Natural killer cell treated with Interleukin-12 subunit alpha and Interleukin-12 subunit beta and Interleukin-15 and Interleukin-18, amount 100 ng/mL, for 72 hours (primary cell): ENCODE data around the gene TNIK. TPM values are rescaled to one million over a fixed set of nuclear protein-coding genes. Genes with fewer than 3 reads are reported as not detected.

Experiments
- ATAC-seq, 2 donors: fragments of 150-1000 bp; cut with Tn5 transposase in 1 of 2; sonication (Bioruptor Pico), chemical (Tn5 transposase) in 1 of 2; 2 replicates each; pipeline ENCODE4 v1.10.0; 2021
- DNase-seq: peaks from one replicate; pipeline ENCODE4 v3.0.0; 2022; ENCODE audit warnings: low spot score
- H3K27ac Mint-ChIP-seq, 2 donors: 1 replicate in 1 of 2; 2 replicates in 1 of 2; pipeline ENCODE4 v1.8.0; 2022; ENCODE audit warnings: mixed read lengths in 2 of 2, mild to moderate bottlenecking in 1 of 2, moderate library complexity in 1 of 2
- H3K27me3 Mint-ChIP-seq, 2 donors: 1 replicate in 1 of 2; 2 replicates in 1 of 2; pipeline ENCODE4 v1.8.0; 2022; ENCODE audit warnings: mixed read lengths in 2 of 2
- H3K36me3 Mint-ChIP-seq: one replicate; pipeline ENCODE4 v1.8.0; 2022; ENCODE audit warnings: mixed read lengths
- H3K4me1 Mint-ChIP-seq, 2 donors: 1 replicate in 1 of 2; 2 replicates in 1 of 2; pipeline ENCODE4 v1.8.0; 2022; ENCODE audit warnings: low read depth in 2 of 2, mixed read lengths in 2 of 2, mild to moderate bottlenecking in 1 of 2
- H3K4me3 Mint-ChIP-seq: one replicate; pipeline ENCODE4 v1.8.0; 2022; ENCODE audit warnings: mixed read lengths
- H3K9me3 Mint-ChIP-seq: 2 replicates; pipeline ENCODE4 v1.8.0; 2022; ENCODE audit warnings: mixed read lengths
- total RNA-seq, 2 donors: library from RNA; stranded (reverse); gene quantifications; one replicate each; pipeline ENCODE4 v1.2.3, GENCODE V29; 2022

Gene TNIK
- total RNA-seq, 2 donors from 2014 or later, result 44.3 to 48.5 TPM

GRCh38 chr3:171058873-171059603, 401.2 kb downstream of the TNIK start:
- Mint-ChIP-seq H3K4me3 (no peak overlapping the region), H3K27me3 (no peaks in the 10 kb centered on the region), H3K4me1 (no peaks in the 10 kb centered on the region), H3K9me3 (no peaks in the 10 kb centered on the region), H3K36me3 (peaks cover 9% of the 10 kb centered on the region), H3K27ac (no peak overlapping the region)
- ATAC-seq (no peak), DNase-seq (no peak)

DNA sequence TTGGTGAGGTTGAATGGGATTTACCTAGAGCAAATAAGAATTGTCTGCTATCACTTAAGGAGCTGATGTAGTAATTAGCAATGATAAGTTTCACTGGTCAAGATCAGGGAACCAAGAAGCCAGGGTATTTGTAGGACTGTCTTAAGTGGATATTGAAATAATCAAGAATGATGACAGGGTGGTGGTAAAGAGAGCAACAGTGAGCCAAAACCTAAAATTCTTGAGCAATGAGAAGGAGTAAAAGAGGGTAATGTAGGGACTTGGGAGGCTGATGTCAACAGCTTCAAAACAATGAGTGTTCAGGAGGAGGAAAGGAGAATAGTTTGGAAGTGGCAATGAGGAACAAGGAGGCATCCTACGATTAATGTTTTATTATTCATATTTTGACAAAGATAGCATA, 402.1 kb downstream of the TNIK start:
- no peaks in the 10 kb centered on the region for H3K27me3 Mint-ChIP-seq
- no peak for ATAC-seq
- no peak overlapping the region for H3K27ac Mint-ChIP-seq
- no peak for DNase-seq
- no peaks in the 10 kb centered on the region for H3K4me1 Mint-ChIP-seq
- H3K36me3 Mint-ChIP-seq, result peaks cover 6% of the 10 kb centered on the region
- H3K4me3 Mint-ChIP-seq, result no peak overlapping the region
- H3K9me3 Mint-ChIP-seq, result no peaks in the 10 kb centered on the region

- H3K4me1 Mint-ChIP-seq, result no peaks in the 10 kb centered on the region
- H3K27me3 Mint-ChIP-seq, result no peaks in the 10 kb centered on the region
- peaks cover 4% of the 10 kb centered on the region for H3K36me3 Mint-ChIP-seq
- H3K27ac Mint-ChIP-seq, result no peak overlapping the region
- ATAC-seq, result no peak
- no peaks in the 10 kb centered on the region for H3K9me3 Mint-ChIP-seq
- H3K4me3 Mint-ChIP-seq, result no peak overlapping the region
- DNase-seq, result no peak
These were observed 403.1 kb downstream of the TNIK start for GRCh38 chr3:171057072-171057471.

DNA sequence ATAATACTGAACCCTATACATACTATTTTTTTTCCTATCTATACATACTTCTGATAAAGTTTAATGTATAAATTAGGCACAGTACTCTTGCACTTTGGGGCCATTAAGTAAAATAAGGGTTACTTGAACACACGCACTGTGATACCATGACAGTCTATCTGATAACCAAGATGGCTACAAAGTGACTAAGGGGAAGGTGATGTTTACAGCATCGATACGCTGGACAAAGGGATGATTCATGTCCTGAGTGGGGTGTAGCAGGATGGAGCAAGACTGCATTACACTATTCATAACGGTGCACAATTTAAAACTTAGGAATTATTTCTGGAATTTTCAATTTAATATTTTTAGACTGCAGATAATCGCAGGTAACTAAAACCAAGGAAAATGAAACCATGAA, 403.7 kb downstream of the TNIK start:
- peaks cover 0 to 3% of the 10 kb centered on the region in 2 donors for H3K27me3 Mint-ChIP-seq
- DNase-seq (no peak), ATAC-seq (no peak)
- no peaks in the 10 kb centered on the region for H3K9me3 Mint-ChIP-seq
- no peaks in the 10 kb centered on the region for H3K36me3 Mint-ChIP-seq
- H3K4me1 Mint-ChIP-seq, result no peaks in the 10 kb centered on the region
- no peak overlapping the region for H3K4me3 Mint-ChIP-seq
- no peak overlapping the region for H3K27ac Mint-ChIP-seq

DNA sequence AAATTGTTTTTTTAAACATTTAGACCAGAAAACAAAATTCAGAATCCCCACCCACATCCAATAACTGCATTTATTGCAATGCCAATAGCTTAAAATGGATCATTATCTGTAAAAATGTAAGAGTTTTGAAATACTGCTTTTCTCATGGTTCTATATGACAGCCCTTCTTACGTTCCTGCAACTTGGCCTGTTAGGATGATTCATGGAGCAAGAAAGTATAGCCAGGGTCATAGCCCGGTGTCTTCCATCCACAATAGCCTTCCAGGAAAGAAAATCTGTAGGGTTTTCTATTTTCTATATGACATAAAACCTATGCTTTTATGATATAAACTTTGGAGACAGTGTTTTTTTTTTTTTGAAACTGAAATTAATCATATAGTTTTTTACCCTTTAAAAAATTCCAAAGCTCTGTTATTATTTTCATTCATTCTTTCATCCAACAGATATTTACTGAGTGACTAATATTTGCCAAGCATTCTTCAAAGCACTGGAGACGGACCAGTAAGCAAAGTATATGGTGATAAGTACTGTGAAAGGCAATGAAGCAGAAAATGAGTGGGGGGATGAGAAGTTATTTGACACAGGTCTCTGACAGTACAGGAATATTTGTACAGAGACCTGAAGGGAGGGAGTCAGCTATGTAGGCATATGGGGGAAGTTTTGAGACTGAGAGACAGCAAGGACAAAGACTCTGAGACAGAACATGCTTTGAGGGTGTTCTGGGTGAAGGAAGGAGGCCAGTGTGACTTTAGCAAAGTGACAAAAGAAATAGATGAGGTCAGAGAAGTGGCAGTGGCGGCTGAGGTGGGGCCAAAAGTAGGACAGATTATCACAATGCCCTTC, 404.6 kb downstream of the TNIK start:
- peaks cover 0 to 1% of the 10 kb centered on the region in 2 donors for H3K4me1 Mint-ChIP-seq
- DNase-seq (no peak), ATAC-seq (no peak)
- H3K36me3 Mint-ChIP-seq, result no peaks in the 10 kb centered on the region
- peaks cover 0 to 4% of the 10 kb centered on the region in 2 donors for H3K27me3 Mint-ChIP-seq
- H3K4me3 Mint-ChIP-seq, result no peak overlapping the region
- no peaks in the 10 kb centered on the region for H3K9me3 Mint-ChIP-seq
- no peak overlapping the region for H3K27ac Mint-ChIP-seq

DNA sequence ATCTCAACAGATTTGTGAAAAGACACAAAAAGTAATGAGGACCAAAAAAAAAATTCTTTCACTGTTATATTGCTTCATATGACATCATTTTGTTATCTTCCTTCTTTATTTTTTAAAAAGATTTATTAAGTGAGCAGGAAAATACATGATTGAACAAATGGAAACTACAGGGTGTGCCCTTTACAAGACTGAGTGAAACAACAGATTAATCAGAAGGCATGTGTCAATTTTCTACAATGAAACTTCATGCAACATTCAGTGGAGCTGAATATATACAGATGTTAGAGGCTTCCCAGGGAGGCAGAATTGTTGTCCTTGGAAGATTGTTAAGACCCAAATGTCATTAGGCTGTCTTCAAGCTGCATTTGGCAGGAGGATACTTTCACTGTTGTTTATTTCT, 405.3 kb downstream of the TNIK start:
- ATAC-seq, result no peak
- Mint-ChIP-seq H3K27me3 (peaks cover 0 to 6% of the 10 kb centered on the region in 2 donors), H3K36me3 (no peaks in the 10 kb centered on the region), H3K4me1 (peaks cover 0 to 4% of the 10 kb centered on the region in 2 donors), H3K4me3 (no peak overlapping the region), H3K27ac (no peak overlapping the region), H3K9me3 (no peaks in the 10 kb centered on the region)
- DNase-seq, result no peak

GRCh38 chr3:171054231-171054630, 406.0 kb downstream of the TNIK start:
- no peak overlapping the region for H3K27ac Mint-ChIP-seq
- H3K36me3 Mint-ChIP-seq, result no peaks in the 10 kb centered on the region
- H3K9me3 Mint-ChIP-seq, result no peaks in the 10 kb centered on the region
- no peak overlapping the region for H3K4me3 Mint-ChIP-seq
- H3K27me3 Mint-ChIP-seq, result peaks cover 0 to 6% of the 10 kb centered on the region in 2 donors
- H3K4me1 Mint-ChIP-seq, result peaks cover 0 to 9% of the 10 kb centered on the region in 2 donors
- ATAC-seq (no peak), DNase-seq (no peak)

DNA sequence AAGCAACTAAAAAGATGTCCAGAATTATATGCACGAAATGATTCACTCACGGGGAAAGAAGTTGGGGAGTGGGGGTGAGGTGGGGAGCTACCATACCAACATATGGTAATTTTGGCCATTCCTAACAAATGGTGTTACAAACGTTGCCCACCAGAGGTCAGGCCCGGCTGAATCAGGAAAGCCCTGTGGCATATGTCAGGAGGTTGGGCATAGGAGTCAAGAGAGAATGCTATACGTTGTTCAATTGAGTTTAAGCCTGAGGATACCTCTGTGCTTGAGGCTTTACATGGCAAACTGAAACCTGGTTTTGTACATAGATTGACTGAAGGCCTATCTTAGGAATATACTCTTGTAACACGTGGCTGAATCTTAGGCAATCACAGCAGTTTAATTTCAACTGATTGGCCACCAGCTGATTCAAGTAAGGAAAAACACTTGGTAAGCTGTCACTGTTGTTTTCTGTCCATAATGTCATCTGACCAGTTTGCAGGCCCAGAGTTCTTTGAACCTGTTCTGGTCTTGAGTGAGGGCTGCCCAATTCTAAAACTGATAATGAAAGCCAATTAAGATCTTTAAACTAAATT, 410.3 kb downstream of the TNIK start:
- ATAC-seq (peak; percentile 43 to 77), DNase-seq (no peak)
- Mint-ChIP-seq H3K27me3 (peaks cover 8 to 15% of the 10 kb centered on the region in 2 donors), H3K4me3 (no peak overlapping the region), H3K36me3 (no peaks in the 10 kb centered on the region), H3K27ac (no peak overlapping the region), H3K4me1 (peaks cover 0 to 9% of the 10 kb centered on the region in 2 donors), H3K9me3 (no peaks in the 10 kb centered on the region)

DNA sequence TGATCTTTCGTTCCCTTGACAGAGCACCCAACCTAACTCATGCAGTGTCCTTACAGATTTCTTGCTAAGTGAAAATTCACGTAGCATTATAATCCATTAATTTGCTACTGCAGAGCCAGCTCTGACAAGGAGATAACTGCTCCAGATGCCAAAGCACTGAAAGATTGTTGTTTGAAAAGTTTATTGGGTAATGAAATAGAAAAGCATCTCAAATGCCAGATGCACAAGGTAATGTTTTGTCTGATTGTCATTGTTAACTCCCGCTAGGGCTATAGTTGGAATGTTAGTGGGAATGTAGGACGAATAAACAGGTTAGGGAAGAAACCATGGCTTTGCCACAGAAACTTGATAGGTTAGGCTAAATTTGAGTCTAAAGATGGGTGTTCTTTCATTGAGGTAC, 413.4 kb downstream of the TNIK start:
- Mint-ChIP-seq H3K4me3 (no peak overlapping the region), H3K27ac (no peak overlapping the region), H3K27me3 (peaks cover 12 to 18% of the 10 kb centered on the region in 2 donors), H3K9me3 (no peaks in the 10 kb centered on the region), H3K4me1 (peaks cover 0 to 9% of the 10 kb centered on the region in 2 donors), H3K36me3 (no peaks in the 10 kb centered on the region)
- DNase-seq (no peak), ATAC-seq (no peak)

DNA sequence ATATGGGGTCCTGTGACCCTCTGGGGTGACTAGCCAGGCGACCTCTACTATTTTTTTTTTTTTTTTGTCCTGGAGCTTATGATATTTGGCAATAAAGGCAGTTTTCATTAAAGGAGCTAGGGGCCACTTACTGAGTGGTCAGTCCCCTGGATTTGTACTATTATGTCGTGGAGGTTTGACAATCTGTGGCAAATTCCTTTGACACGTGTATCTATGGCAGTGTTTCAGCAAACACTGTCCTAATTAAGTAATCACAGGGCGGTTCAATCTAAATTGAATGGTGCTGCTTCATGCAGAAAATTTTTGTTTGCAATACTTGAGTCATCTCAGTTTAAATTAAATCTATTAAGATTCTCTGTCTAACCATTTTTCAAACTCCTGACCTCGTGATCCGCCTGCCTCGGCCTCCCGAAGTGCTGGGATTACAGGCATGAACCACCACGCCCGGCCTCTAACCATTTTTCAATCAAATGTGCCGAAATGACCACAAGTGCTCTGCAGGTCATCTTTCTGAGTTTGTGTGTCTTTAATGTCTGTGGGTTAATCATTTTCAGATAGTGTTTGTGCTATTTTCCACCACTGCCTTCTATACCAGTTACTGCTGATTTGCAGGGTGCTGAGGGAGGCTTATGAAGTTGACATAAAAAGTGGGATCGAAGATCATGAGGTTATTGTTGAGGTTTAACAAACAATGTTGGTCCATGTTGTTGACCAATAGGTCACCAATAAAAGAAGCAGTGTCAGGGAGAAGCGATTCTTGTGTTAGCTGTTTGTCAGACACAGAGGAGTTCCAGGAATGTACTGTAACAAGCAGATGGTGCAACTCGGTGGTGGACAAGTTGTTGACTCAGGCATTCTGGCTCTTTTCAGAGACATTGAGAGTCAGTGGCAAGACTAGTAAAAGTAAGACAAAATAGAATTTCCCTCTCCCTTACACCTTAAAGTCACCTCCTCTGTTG, 415.1 kb downstream of the TNIK start:
- peaks cover 0 to 5% of the 10 kb centered on the region in 2 donors for H3K4me1 Mint-ChIP-seq
- ATAC-seq (no peak), DNase-seq (no peak)
- peaks cover 14 to 15% of the 10 kb centered on the region in 2 donors for H3K27me3 Mint-ChIP-seq
- H3K4me3 Mint-ChIP-seq, result no peak overlapping the region
- H3K36me3 Mint-ChIP-seq, result no peaks in the 10 kb centered on the region
- H3K27ac Mint-ChIP-seq, result no peak overlapping the region
- no peaks in the 10 kb centered on the region for H3K9me3 Mint-ChIP-seq

GRCh38 chr3:171044384-171044783, 415.8 kb downstream of the TNIK start:
- Mint-ChIP-seq H3K27me3 (peaks cover 17 to 21% of the 10 kb centered on the region in 2 donors), H3K4me1 (peaks cover 0 to under 1% of the 10 kb centered on the region in 2 donors), H3K36me3 (no peaks in the 10 kb centered on the region), H3K27ac (no peak overlapping the region), H3K4me3 (no peak overlapping the region), H3K9me3 (no peaks in the 10 kb centered on the region)
- DNase-seq (no peak), ATAC-seq (no peak)

DNA sequence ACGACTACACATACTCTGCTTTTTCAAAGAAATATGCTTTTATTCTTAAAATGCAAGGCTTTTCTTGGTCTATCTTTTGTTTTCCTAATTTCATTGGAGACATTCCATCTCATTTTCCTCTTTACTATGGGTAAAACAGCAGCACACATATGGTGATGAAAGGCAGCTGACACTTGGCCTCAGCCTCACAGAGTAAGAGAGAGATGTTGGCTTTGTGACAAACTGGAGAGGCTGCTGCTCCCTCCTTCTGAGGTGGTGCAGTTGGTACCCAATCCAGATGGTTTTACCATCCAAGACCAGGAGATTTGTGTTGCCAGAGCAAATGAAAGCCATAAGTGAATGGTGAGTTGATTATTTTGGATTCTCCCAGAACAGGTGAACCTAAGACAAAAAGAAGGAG, 420.5 kb downstream of the TNIK start:
- Mint-ChIP-seq H3K36me3 (no peaks in the 10 kb centered on the region), H3K4me1 (no peaks in the 10 kb centered on the region), H3K4me3 (no peak overlapping the region), H3K27ac (no peak overlapping the region), H3K9me3 (no peaks in the 10 kb centered on the region), H3K27me3 (peaks cover 29 to 46% of the 10 kb centered on the region in 2 donors)
- DNase-seq (no peak), ATAC-seq (no peak)

- H3K9me3 Mint-ChIP-seq, result no peaks in the 10 kb centered on the region
- ATAC-seq (no peak), DNase-seq (no peak)
- no peak overlapping the region for H3K27ac Mint-ChIP-seq
- no peak overlapping the region for H3K4me3 Mint-ChIP-seq
- H3K4me1 Mint-ChIP-seq, result no peaks in the 10 kb centered on the region
- no peaks in the 10 kb centered on the region for H3K36me3 Mint-ChIP-seq
- peaks cover 34 to 55% of the 10 kb centered on the region in 2 donors for H3K27me3 Mint-ChIP-seq
These were observed 421.9 kb downstream of the TNIK start for GRCh38 chr3:171038342-171038741.
